ENCODE results near the gene HEBP1.

The HEBP1 gene

GRCh38 chr12:12974211-12974610 is 25.9 kb downstream of the HEBP1 start:
- in situ Hi-C loops (cut with HindIII; ENCODE audit: low pct_ligation_motif_present, low pct_unique_long_range_greater_than_20kb, low sequenced_read_pairs): no loop called here
- DNase-seq: no peak

GRCh38 chr12:12973019-12973418 is 27.0 kb downstream of the HEBP1 start:
- in situ Hi-C loops (cut with HindIII; ENCODE audit: low pct_ligation_motif_present, low pct_unique_long_range_greater_than_20kb, low sequenced_read_pairs): no loop called here
- no peak for DNase-seq

GRCh38 chr12:12965836-12966235 is 34.2 kb downstream of the HEBP1 start:
- in situ Hi-C loops (cut with HindIII; ENCODE audit: low pct_ligation_motif_present, low pct_unique_long_range_greater_than_20kb, low sequenced_read_pairs): no loop called here
- no peak for DNase-seq

DNA sequence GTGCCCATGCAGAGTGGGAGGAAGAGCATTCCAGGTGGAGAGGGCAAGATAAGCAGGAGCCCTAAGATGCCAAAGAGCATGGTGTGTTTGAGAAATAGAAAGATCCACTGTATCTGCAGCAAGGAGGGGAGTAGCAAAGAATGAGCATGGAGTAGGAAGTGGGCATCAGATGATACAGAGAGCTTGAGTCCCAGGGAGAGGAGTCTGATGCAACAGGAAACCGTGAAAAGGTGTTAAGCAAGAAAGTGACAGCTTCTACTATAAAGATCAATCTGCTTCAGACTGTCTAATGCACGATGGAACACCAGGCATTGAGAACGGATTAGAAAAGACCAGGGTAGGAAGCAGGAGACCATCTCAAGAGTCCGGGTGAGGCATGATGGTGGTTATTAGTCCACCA is 35.8 kb downstream of the HEBP1 start:
- no peak for DNase-seq
- in situ Hi-C loops (cut with HindIII; ENCODE audit: low pct_ligation_motif_present, low pct_unique_long_range_greater_than_20kb, low sequenced_read_pairs): no loop called here

- no peak for DNase-seq
- in situ Hi-C loops (cut with HindIII; ENCODE audit: low pct_ligation_motif_present, low pct_unique_long_range_greater_than_20kb, low sequenced_read_pairs): no loop called here
These were observed 39.3 kb downstream of the HEBP1 start for GRCh38 chr12:12960639-12961209.

DNA sequence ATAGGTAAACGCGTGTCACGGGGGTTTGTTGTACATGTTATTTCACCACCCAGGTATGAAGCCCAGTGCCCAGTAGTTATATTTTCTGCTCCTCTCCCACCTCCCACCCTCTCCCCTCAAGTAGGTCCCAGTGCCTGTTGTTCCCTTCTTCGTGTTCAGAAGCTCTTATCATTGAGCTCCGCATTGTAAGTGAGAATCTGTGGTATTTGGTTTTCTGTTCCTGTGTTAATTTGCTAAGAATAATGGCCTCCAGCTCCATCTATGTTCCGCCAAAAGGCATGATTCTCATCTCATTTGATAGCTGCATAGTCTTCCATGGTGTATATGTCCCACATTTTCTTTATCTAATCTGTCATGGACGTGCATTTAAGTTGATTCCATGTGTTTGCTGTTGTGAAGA is 41.2 kb downstream of the HEBP1 start:
- in situ Hi-C loops (cut with HindIII; ENCODE audit: low pct_ligation_motif_present, low pct_unique_long_range_greater_than_20kb, low sequenced_read_pairs): no loop called here
- no peak for DNase-seq

GRCh38 chr12:12954878-12955625 is 45.0 kb downstream of the HEBP1 start:
- DNase-seq: peak; percentile 33
- in situ Hi-C loops (cut with HindIII; ENCODE audit: low pct_ligation_motif_present, low pct_unique_long_range_greater_than_20kb, low sequenced_read_pairs): no loop called here

DNA sequence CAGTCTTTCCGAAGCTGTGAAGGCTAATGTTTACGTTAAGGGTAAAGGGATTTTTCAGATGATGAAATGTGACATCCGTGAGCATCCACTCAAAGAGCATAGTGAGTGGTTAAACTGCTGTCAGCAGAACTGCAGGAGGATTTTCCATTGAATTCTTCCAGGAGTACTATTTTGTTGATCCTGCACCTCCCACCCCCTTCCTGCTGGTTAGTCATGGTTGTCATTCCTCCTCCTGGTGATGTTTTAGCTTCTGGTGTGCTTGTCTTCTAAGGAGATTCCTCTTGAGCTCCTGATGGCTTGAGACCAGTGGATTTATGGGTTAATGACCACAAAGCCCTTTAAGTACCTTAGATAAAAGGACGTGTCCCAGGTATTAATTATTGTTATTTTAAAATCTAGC is 45.7 kb downstream of the HEBP1 start:
- in situ Hi-C loops (cut with HindIII; ENCODE audit: low pct_ligation_motif_present, low pct_unique_long_range_greater_than_20kb, low sequenced_read_pairs): no loop called here
- no peak for DNase-seq

GRCh38 chr12:12952036-12952435 is 48.0 kb downstream of the HEBP1 start, which contains the start of gene GPRC5D:
Gene GPRC5D (minus strand): TSS chr12:12952170. CDS start chr12:12950384, 1,786 bp downstream.
- DNase-seq: no peak
- in situ Hi-C loops (cut with HindIII; ENCODE audit: low pct_ligation_motif_present, low pct_unique_long_range_greater_than_20kb, low sequenced_read_pairs): no loop called here

DNA sequence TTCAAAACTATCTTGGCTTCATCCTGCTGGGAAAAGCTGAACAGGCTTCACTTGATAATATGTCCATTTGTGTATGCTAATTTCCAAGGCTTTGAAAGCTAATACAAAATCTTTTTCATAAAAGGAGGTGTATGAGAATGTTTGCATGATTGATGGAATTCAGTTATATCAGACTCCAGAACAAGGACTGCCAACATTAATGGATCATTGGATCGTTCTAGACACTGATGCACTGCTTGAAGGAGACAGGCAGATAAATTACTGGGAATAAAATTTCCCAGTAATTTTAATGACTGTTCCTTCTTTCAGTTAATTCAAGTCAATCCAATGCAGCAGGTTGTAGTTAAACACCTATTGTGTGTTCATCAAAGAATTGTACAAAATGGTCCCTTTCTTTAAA is 48.6 kb downstream of the HEBP1 start:
- in situ Hi-C loops (cut with HindIII; ENCODE audit: low pct_ligation_motif_present, low pct_unique_long_range_greater_than_20kb, low sequenced_read_pairs): no loop called here

DNA sequence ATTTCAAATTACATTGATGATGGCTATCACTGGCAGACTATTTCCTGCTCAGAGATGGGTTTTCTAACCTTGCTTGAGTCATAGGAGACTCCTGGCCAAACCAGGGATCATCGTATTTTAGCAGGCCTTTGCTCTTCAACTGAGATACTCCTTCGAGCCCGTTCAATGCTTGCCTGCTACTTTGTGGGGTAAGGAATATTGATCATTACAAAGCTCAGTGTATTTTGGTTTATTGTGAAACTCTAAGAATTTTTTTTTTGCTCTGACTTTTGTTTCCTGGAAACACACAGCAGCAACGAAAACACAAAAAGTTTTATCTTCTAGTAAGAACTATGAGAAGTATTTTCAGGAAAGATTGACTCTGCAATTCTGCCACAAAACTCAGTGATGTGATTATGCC is 52.2 kb downstream of the HEBP1 start:
- in situ Hi-C loops (cut with HindIII; ENCODE audit: low pct_ligation_motif_present, low pct_unique_long_range_greater_than_20kb, low sequenced_read_pairs): no loop called here
- no peak for DNase-seq

More for the DNA sequence above, 48.6 kb downstream of the HEBP1 start:
- no peak for DNase-seq

- in situ Hi-C loops (cut with HindIII; ENCODE audit: low pct_ligation_motif_present, low pct_unique_long_range_greater_than_20kb, low sequenced_read_pairs): no loop called here
- DNase-seq: no peak
These were observed 53.2 kb downstream of the HEBP1 start for GRCh38 chr12:12946686-12947355.

DNA sequence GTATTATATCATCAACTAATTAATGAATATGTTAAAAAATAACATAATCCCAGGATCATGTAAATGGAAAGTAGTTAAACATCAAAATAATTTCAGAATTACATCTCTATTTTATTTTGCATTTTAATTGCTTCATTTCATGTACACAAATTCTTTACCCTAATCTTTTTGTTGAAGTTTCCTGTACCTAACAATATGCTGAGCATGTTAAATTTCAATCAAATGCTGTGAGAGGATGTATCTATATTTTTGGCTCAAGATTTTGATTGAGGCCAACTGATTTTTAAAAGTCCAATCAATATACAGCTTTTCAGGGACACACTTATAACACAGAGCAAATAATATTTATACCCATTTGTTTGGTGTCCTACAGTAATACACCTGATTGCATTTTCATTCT is 54.5 kb downstream of the HEBP1 start:
- DNase-seq: no peak
- in situ Hi-C loops (cut with HindIII; ENCODE audit: low pct_ligation_motif_present, low pct_unique_long_range_greater_than_20kb, low sequenced_read_pairs): no loop called here

- no peak for DNase-seq
- in situ Hi-C loops (cut with HindIII; ENCODE audit: low pct_ligation_motif_present, low pct_unique_long_range_greater_than_20kb, low sequenced_read_pairs): no loop called here
These were observed 56.3 kb downstream of the HEBP1 start for GRCh38 chr12:12943586-12944260.

DNA sequence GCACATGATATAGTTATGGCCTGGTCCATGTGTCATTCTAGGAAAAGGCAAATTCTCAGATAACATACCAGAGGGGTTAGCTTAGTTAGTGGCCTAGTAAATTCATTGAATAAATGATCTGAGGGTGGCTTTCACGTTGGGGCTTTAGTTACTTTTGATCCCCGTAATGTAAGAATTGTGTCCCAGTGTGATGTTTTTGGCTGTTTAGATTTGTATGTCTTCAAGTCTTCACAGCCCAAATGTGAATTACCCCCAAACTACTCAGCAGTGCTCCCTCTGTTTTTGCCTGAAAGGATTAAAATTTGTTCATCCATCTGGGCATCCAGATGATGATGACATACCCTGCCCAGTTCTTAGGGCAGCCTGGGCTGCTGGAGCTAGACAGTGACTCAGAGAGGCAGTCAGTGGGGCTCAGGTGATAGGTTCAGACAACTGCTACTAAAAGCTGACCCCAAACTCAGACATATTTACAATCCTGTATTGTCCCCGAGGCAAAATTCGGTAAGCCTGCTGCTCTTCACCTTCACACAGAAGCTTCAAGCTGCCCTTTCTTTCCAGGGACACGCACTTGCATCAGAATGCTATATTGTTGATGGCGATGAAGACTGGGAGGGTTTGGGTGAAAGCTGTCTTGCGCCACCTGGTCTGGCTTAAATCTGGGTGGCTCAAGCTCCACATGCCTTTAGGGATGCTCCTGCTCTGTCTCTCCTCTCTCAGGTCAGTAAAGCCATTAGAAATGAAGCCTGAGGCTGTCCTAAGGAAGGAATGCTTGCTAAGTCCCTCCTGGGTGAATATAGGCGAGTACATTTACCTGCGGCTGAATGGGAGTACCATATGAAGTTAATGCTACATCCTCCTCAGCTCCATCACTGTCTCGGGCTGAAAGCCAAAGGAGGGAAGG is 58.4 kb downstream of the HEBP1 start:
- no peak for DNase-seq
- in situ Hi-C loops (cut with HindIII; ENCODE audit: low pct_ligation_motif_present, low pct_unique_long_range_greater_than_20kb, low sequenced_read_pairs): no loop called here

DNA sequence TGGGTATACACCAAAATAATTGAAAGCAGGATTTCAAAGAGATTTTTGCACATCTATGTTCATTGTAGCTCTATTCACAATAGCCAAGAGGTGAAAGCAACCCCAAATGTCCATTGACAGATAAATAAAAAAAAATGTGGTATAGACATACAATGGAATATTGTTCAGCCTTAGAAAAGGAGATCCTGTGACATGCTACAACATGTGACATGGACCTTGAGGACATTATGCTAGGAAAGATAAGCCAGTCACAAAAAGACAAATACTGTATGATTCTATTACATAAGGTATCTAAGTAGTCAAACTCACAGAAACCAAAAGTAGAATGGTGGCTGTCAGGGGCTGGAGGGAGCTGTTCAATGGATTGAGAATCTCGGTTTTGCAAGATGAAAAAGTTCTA is 60.2 kb downstream of the HEBP1 start:
- DNase-seq: no peak
- in situ Hi-C loops (cut with HindIII; ENCODE audit: low pct_ligation_motif_present, low pct_unique_long_range_greater_than_20kb, low sequenced_read_pairs): no loop called here

DNA sequence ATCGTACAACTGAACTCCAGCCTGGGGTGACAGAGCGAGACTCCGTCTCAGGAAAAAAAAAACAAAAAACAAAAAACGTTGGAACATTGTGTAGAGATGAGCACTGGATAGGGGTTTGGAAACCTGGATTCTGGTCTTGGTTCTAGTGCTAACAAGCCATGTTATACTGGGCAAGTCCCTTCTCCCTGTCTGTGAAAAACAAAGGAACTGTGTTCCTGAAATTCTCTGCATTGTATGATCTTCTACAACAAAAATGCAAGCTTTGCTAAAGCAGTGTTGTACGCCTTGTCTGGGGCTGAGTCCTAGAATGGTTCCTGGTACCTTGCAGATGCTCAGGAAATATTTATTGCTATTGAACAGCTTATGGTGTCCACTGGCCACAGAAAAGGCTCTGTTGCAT is 61.5 kb downstream of the HEBP1 start:
- in situ Hi-C loops (cut with HindIII; ENCODE audit: low pct_ligation_motif_present, low pct_unique_long_range_greater_than_20kb, low sequenced_read_pairs): no loop called here
- no peak for DNase-seq

DNA sequence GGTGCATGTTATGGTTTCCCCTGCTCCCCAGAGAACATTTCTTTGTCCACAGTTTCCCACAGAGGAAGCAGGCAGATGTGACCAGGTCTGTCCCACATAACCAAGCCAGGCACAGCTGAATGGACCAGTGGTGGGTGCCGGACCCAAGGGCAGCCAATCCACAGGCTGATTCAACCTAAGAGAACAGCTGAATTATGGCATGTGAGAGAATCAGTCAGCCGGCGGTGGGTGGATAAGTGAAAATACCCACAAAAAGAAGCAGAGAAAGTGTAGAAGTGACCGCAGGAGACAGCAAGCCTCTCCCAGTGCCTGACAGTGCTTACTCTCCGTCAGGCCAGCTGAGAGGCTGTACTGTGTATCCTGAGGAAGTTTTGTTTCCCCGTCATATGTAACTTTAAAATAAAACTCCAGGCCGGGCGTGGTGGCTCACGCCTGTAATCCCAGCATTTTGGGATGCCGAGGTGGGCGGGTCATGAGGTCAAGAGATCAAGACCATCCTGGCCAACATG is 63.0 kb downstream of the HEBP1 start:
- in situ Hi-C loops (cut with HindIII; ENCODE audit: low pct_ligation_motif_present, low pct_unique_long_range_greater_than_20kb, low sequenced_read_pairs): no loop called here
- no peak for DNase-seq

Data from ACHN (cell line).